SU-DHL-6 (cell line): ENCODE measurements around the gene CFDP1.

Experiments
- H2AFZ ChIP-seq: fragments of 200-600 bp; sonication (generic); 2 replicates; pipeline ENCODE4 v1.6.1; 2014; ENCODE audit warnings: low read depth, mild to moderate bottlenecking, moderate library complexity, mixed read lengths, antibody characterized with exemption, low read length; ENCODE audit not compliant: severe bottlenecking
- H3F3A ChIP-seq: fragments of 200-600 bp; shearing (Covaris generic); 2 replicates; pipeline ENCODE4 v1.6.0; 2016; ENCODE audit warnings: antibody characterized with exemption, mild to moderate bottlenecking; ENCODE audit not compliant: insufficient read depth
- H3K27ac ChIP-seq: fragments of 200-600 bp; sonication (generic); 2 replicates; pipeline ENCODE4 v1.5.1; 2016; ENCODE audit warnings: low read depth, mild to moderate bottlenecking, low read length, moderate library complexity, mixed read lengths
- H3K27me3 ChIP-seq: fragments of 200-600 bp; sonication (generic), shearing (Covaris generic); 2 replicates; pipeline ENCODE4 v1.6.0; 2014; ENCODE audit warnings: mild to moderate bottlenecking, low read length
- H3K36me3 ChIP-seq: fragments of 200-600 bp; sonication (generic); 2 replicates; pipeline ENCODE4 v1.6.1; 2014; ENCODE audit warnings: mild to moderate bottlenecking, low read length, mixed read lengths
- H3K4me2 ChIP-seq: fragments of 300-600, 200-600 bp; shearing (Covaris generic), sonication (generic); 2 replicates; pipeline ENCODE4 v1.6.0; 2014; ENCODE audit warnings: low read length, low read depth, mild to moderate bottlenecking; ENCODE audit not compliant: poor library complexity, severe bottlenecking
- H3K4me3 ChIP-seq: fragments of 200-600 bp; sonication (generic); 2 replicates; pipeline ENCODE4 v1.5.1; 2014; ENCODE audit warnings: antibody characterized with exemption, low read length, mild to moderate bottlenecking, mixed read lengths; ENCODE audit not compliant: insufficient read depth, poor library complexity, severe bottlenecking
- H3K79me2 ChIP-seq: fragments of 200-600 bp; sonication (generic); 2 replicates; pipeline ENCODE4 v1.6.1; 2014; ENCODE audit warnings: mild to moderate bottlenecking, low read length, moderate library complexity; ENCODE audit not compliant: insufficient read depth
- H3K9ac ChIP-seq: fragments of 200-600 bp; sonication (generic); 2 replicates; pipeline ENCODE4 v1.7.0; 2014; ENCODE audit warnings: mild to moderate bottlenecking, low read length
- H3K9me2 ChIP-seq: fragments of 200-600 bp; sonication (generic); replicated peaks from 2 replicates; pipeline ENCODE4 v1.6.1; 2014; ENCODE audit warnings: low read length; ENCODE audit not compliant: insufficient read depth
- H3K9me3 ChIP-seq: fragments of 200-600 bp; sonication (generic); 2 replicates; pipeline ENCODE4 v1.6.1; 2014; ENCODE audit warnings: low read length, mixed read lengths; ENCODE audit not compliant: insufficient read depth
- H4K20me1 ChIP-seq: fragments of 200-600 bp; sonication (generic); 2 replicates; pipeline ENCODE4 v1.6.1; 2014; ENCODE audit warnings: low read depth, mild to moderate bottlenecking, antibody characterized with exemption, low read length, moderate library complexity, mixed read lengths
- EZH2phosphoT487 ChIP-seq: fragments of 200-600 bp; sonication (generic), shearing (Covaris generic); conservative IDR thresholded peaks from 2 replicates; pipeline ENCODE4 v1.6.1; 2018; ENCODE audit warnings: mild to moderate bottlenecking, antibody characterized with exemption, low read length, moderate library complexity, mixed read lengths
- TF ChIP-seq, protein P1 (sequence below): fragments of 200-600 bp; sonication (generic); IDR thresholded peaks from one replicate; pipeline ENCODE4 v1.5.1; 2017; ENCODE audit warnings: antibody characterized with exemption, mild to moderate bottlenecking, low read length, moderate library complexity; ENCODE audit not compliant: insufficient read depth, poor library complexity, severe bottlenecking

CFDP1 gene

DNA sequence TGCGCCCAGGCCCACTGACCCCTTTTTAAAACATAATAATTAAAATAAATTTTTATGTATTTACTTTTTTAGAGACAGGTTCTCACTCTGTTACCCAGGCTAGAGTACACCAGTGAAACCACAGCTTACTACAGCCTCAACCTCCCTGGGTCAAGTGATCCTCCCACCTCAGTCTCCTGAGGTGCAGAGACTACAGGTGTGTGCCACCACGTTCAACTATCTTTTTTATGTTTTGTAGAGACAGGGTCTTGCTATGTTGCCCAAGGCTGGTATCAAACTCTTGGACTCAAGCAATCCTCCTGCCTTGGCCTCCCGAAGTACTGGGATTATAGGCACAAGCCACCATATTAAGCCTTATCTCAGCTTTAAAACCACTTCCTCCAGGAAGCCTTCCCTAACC is 125.8 kb downstream of the CFDP1 start:
- no peak overlapping the region for H2AFZ ChIP-seq
- no peak overlapping the region for H3K4me2 ChIP-seq
- H3K9ac ChIP-seq, result no peak overlapping the region
- no peak for TF ChIP-seq EZH2phosphoT487
- TF ChIP-seq, protein P1, sequence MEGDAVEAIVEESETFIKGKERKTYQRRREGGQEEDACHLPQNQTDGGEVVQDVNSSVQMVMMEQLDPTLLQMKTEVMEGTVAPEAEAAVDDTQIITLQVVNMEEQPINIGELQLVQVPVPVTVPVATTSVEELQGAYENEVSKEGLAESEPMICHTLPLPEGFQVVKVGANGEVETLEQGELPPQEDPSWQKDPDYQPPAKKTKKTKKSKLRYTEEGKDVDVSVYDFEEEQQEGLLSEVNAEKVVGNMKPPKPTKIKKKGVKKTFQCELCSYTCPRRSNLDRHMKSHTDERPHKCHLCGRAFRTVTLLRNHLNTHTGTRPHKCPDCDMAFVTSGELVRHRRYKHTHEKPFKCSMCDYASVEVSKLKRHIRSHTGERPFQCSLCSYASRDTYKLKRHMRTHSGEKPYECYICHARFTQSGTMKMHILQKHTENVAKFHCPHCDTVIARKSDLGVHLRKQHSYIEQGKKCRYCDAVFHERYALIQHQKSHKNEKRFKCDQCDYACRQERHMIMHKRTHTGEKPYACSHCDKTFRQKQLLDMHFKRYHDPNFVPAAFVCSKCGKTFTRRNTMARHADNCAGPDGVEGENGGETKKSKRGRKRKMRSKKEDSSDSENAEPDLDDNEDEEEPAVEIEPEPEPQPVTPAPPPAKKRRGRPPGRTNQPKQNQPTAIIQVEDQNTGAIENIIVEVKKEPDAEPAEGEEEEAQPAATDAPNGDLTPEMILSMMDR, result no peak
- H3K4me3 ChIP-seq, result no peak overlapping the region
- H3K9me2 ChIP-seq, result no peaks in the 10 kb centered on the region
- no peaks in the 10 kb centered on the region for H3K9me3 ChIP-seq
- H3K79me2 ChIP-seq, result no peaks in the 10 kb centered on the region
- no peaks in the 10 kb centered on the region for H3K27me3 ChIP-seq
- no peaks in the 10 kb centered on the region for H4K20me1 ChIP-seq
- H3F3A ChIP-seq, result no peaks in the 10 kb centered on the region
- no peak overlapping the region for H3K27ac ChIP-seq
- no peaks in the 10 kb centered on the region for H3K36me3 ChIP-seq

DNA sequence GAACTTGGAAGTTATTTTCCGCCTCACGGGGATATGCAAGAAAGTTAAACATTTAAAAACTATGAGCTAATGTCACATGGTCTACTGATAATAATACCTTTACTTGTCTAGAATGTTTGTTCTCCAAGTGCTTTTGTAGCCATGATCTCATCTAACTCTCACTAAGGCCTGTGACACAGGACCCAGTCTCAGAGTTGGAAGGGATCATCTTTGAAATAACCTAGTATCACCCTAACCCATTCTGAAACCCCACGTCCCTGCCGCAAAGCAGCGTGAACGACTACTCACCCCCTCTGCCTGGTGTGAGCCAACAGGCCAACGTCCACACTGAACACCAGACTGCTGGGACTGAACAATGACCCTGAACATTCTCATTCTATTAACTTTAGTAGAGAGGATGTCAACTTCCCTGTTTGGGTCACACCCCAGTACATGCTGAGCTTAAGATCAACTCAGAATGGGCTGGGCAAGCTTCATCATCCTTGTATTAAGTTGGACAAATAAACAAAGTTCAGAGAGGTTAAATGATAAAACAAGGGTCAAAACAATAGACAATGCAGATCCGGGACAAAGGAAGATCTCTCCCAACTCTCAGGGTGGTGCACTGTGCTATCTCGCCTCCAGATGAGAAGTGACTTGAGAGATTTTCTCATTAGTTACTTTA is 127.1 kb downstream of the CFDP1 start:
- no peak overlapping the region for H3K9ac ChIP-seq
- no peaks in the 10 kb centered on the region for H3K79me2 ChIP-seq
- H3K27me3 ChIP-seq, result no peaks in the 10 kb centered on the region
- H3K36me3 ChIP-seq, result no peaks in the 10 kb centered on the region
- no peak overlapping the region for H3K27ac ChIP-seq
- H3F3A ChIP-seq, result no peaks in the 10 kb centered on the region
- no peak overlapping the region for H2AFZ ChIP-seq
- H4K20me1 ChIP-seq, result no peaks in the 10 kb centered on the region
- H3K9me3 ChIP-seq, result no peaks in the 10 kb centered on the region
- no peak overlapping the region for H3K4me2 ChIP-seq
- H3K9me2 ChIP-seq, result no peaks in the 10 kb centered on the region
- no peak for TF ChIP-seq EZH2phosphoT487
- TF ChIP-seq, protein P1, result no peak
- no peak overlapping the region for H3K4me3 ChIP-seq

DNA sequence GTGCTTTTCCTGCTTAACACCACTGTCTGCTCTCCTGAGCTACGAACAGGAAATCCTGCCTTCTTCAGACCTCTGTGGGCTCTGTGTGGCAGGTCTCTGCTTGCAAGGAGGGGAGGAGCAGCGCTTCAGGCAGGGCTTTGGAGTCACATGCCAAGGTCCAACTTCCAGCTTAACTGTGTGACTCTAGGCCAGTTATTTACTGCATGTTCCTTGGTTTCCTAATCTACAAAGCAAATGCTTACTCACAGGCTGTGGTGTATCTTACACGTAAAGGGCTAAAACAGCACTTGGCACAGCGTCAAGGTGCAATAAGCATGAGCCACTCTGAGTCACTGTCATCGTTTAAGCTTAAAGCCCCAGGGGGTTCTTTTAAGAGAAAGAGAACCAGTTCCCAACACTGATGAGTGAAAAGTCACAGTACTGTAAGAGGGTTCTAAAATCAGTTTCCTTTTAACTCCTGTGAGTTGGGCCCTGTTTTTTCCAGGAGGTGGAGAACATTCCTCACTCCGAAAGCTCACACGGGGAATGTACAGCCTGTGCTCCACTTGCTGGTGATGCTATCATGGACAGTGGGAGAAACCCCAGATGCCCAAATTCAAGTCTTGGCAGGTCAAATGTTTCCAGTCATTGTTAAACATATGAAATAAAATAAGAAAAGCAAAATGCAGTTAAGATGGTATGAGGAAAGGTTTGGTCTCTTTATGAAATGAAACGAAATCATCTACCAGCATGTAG is 127.8 kb downstream of the CFDP1 start:
- Histone ChIP-seq H3K9me2 (no peaks in the 10 kb centered on the region), H2AFZ (no peak overlapping the region), H3K4me3 (no peak overlapping the region), H3K27me3 (no peaks in the 10 kb centered on the region), H3K4me2 (no peak overlapping the region), H3K27ac (no peak overlapping the region), H3F3A (no peaks in the 10 kb centered on the region), H3K9me3 (no peaks in the 10 kb centered on the region), H4K20me1 (no peaks in the 10 kb centered on the region), H3K79me2 (no peaks in the 10 kb centered on the region), H3K36me3 (no peaks in the 10 kb centered on the region), H3K9ac (no peak overlapping the region)
- TF ChIP-seq, protein P1, result no peak
